Measurements from ENCODE around the gene CNIH3.

- TF ChIP-seq CTCF (conservative IDR thresholded peaks at IDR 0.05; ENCODE audit: low read depth, low read length) (no peak), POLR2A (IDR thresholded peaks at IDR 0.05; ENCODE audit: low read depth, low read length) (no peak), CEBPB (IDR thresholded peaks at IDR 0.05; ENCODE audit: low read depth, low read length) (no peak), MAZ (IDR thresholded peaks at IDR 0.05; ENCODE audit: borderline replicate concordance, low read depth, low read length) (no peak), FOS (IDR thresholded peaks at IDR 0.05; ENCODE audit: low read depth, low read length) (no peak)
Measured at GRCh38 chr1:224613486-224613885, 2.6 kb upstream of the CNIH3 start.

All from IMR-90 (cell line).